Mucosa of gallbladder (tissue), 1 donor: Measurements from ENCODE around the gene TMEM190. TPM values are rescaled to one million over a fixed set of nuclear protein-coding genes. Genes with fewer than 3 reads are reported as not detected.
"Not testable (repeated sequence)": the region's sequence is repeated elsewhere in the genome, so short reads cannot be mapped to it uniquely, and the experiment has no call there.

Source experiments
- DNase-seq: peaks from one replicate; pipeline ENCODE4 v3.0.0-alpha.2; 2020; ENCODE audit warnings: low spot score
- total RNA-seq: library from RNA; stranded (reverse); gene quantifications from one replicate; pipeline ENCODE4 v1.2.1, GENCODE V29; 2021
- donor health status: DM: no; HTN: no; CAD: no.

TMEM190 gene
- total RNA-seq, 1 donor from 2014 or later: not detected

- no peak for DNase-seq
Measured at GRCh38 chr19:55389386-55390317, 13.0 kb downstream of the TMEM190 start.

GRCh38 chr19:55390461-55390880, 13.8 kb downstream of the TMEM190 start:
- DNase-seq: no peak

GRCh38 chr19:55391191-55391670, 14.6 kb downstream of the TMEM190 start:
- DNase-seq: no peak

- DNase-seq: no peak
Measured at GRCh38 chr19:55391702-55392615, 15.3 kb downstream of the TMEM190 start.

GRCh38 chr19:55392820-55393761, 16.5 kb downstream of the TMEM190 start:
- no peak for DNase-seq

GRCh38 chr19:55398200-55398925, 21.7 kb downstream of the TMEM190 start:
- DNase-seq: no peak

- no peak for DNase-seq
Measured at GRCh38 chr19:55400281-55401087, 23.9 kb downstream of the TMEM190 start.

- not testable (repeated sequence) for DNase-seq
Measured at GRCh38 chr19:55401390-55401789, 24.8 kb downstream of the TMEM190 start.

GRCh38 chr19:55402509-55402908, 25.9 kb downstream of the TMEM190 start:
- DNase-seq: no peak

- DNase-seq: no peak
Measured at GRCh38 chr19:55405638-55406037, 29.0 kb downstream of the TMEM190 start.

GRCh38 chr19:55406091-55406825, 29.6 kb downstream of the TMEM190 start:
- no peak for DNase-seq

- no peak for DNase-seq
Measured at GRCh38 chr19:55406826-55407549, 30.4 kb downstream of the TMEM190 start.

GRCh38 chr19:55407550-55407799, 30.8 kb downstream of the TMEM190 start, which contains the start of gene UBE2S:
Gene UBE2S, minus strand, starts transcription at chr19:55407788. Its CDS starts 199 bp downstream, at chr19:55407589.
- DNase-seq: not testable (repeated sequence)

GRCh38 chr19:55407800-55408532, 31.3 kb downstream of the TMEM190 start:
- peak; percentile 99 for DNase-seq

GRCh38 chr19:55408533-55408872, 31.9 kb downstream of the TMEM190 start:
- no peak for DNase-seq

GRCh38 chr19:55409179-55409578, 32.6 kb downstream of the TMEM190 start:
- DNase-seq: not testable (repeated sequence)

- DNase-seq: no peak
Measured at GRCh38 chr19:55410168-55410567, 33.5 kb downstream of the TMEM190 start.

- peak; percentile 65 for DNase-seq
Measured at GRCh38 chr19:55418185-55418584, 41.6 kb downstream of the TMEM190 start.
